ENCODE results near the gene DOCK3. TPM values are rescaled to one million over a fixed set of nuclear protein-coding genes. Genes with fewer than 3 reads are reported as not detected.

The DOCK3 gene
- total RNA-seq, 1 donor from 2014 or later: under 0.01 TPM

DNA sequence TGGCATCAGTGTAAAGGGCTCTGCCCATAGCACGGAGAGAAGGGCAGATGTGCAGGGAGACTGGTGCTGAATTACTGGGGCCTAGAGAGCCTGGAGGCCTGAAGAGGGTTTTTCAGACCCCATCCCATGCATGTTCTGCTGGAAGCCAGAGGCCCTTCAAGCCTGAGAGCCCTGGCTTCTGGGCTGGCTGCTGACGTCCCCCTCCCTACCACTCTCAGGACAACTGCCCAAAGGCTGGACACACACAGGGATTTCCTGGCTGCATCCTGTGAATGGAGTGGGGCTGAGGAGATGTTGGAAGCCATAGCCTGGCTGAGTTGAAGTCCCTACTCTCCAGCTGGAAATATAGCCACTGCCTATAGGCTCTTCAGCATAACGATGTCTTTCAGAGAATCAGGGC, 16.9 kb upstream of the DOCK3 start:
- DNase-seq (ENCODE audit: low read depth) (no peak), FAIRE-seq (no peak)
- Histone ChIP-seq H3K36me3 (ENCODE audit: control insufficient read depth, insufficient read depth, low read length) (no peaks in the 10 kb centered on the region), H3K4me3 (ENCODE audit: low read depth, low read length) (no peak overlapping the region), H3K27me3 (ENCODE audit: control insufficient read depth, insufficient read depth, low read length) (no peaks in the 10 kb centered on the region)
- TF ChIP-seq, protein P1, sequence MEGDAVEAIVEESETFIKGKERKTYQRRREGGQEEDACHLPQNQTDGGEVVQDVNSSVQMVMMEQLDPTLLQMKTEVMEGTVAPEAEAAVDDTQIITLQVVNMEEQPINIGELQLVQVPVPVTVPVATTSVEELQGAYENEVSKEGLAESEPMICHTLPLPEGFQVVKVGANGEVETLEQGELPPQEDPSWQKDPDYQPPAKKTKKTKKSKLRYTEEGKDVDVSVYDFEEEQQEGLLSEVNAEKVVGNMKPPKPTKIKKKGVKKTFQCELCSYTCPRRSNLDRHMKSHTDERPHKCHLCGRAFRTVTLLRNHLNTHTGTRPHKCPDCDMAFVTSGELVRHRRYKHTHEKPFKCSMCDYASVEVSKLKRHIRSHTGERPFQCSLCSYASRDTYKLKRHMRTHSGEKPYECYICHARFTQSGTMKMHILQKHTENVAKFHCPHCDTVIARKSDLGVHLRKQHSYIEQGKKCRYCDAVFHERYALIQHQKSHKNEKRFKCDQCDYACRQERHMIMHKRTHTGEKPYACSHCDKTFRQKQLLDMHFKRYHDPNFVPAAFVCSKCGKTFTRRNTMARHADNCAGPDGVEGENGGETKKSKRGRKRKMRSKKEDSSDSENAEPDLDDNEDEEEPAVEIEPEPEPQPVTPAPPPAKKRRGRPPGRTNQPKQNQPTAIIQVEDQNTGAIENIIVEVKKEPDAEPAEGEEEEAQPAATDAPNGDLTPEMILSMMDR (IDR thresholded peaks at IDR 0.05; ENCODE audit: insufficient read depth, low read length, severe bottlenecking): no peak

GRCh38 chr3:50658416-50658815, 16.3 kb upstream of the DOCK3 start:
- Histone ChIP-seq H3K4me3 (ENCODE audit: low read depth, low read length) (no peak overlapping the region), H3K27me3 (ENCODE audit: control insufficient read depth, insufficient read depth, low read length) (no peaks in the 10 kb centered on the region), H3K36me3 (ENCODE audit: control insufficient read depth, insufficient read depth, low read length) (no peaks in the 10 kb centered on the region)
- DNase-seq (ENCODE audit: low read depth) (peak; percentile 53), FAIRE-seq (peak; percentile 66)
- TF ChIP-seq, protein P1 (IDR thresholded peaks at IDR 0.05; ENCODE audit: insufficient read depth, low read length, severe bottlenecking): no peak

DNA sequence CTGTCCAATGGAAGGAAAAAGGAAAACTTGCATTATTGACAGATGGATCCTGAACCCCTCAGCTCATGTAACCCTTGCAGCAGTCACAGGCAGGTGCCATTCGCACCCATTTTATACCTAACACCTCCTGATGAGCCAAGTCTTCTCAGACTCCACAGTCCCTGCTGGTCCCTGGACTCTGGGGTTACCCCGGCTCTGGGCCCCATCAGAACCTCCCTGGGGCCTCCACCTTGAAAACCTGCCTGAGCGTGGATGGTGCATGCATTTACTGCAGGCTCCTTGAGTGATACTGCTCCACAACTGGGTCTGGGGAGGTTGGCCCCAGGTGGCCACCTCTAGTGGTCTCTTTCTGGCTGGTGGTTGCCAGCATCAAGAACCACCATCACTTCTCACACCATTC, 15.9 kb upstream of the DOCK3 start:
- FAIRE-seq (peak; percentile 77), DNase-seq (ENCODE audit: low read depth) (no peak)
- H3K27me3 ChIP-seq (ENCODE audit: control insufficient read depth, insufficient read depth, low read length): no peaks in the 10 kb centered on the region
- TF ChIP-seq, protein P1 (IDR thresholded peaks at IDR 0.05; ENCODE audit: insufficient read depth, low read length, severe bottlenecking): no peak
- H3K4me3 ChIP-seq (ENCODE audit: low read depth, low read length): no peak overlapping the region
- no peaks in the 10 kb centered on the region for H3K36me3 ChIP-seq (ENCODE audit: control insufficient read depth, insufficient read depth, low read length)

DNA sequence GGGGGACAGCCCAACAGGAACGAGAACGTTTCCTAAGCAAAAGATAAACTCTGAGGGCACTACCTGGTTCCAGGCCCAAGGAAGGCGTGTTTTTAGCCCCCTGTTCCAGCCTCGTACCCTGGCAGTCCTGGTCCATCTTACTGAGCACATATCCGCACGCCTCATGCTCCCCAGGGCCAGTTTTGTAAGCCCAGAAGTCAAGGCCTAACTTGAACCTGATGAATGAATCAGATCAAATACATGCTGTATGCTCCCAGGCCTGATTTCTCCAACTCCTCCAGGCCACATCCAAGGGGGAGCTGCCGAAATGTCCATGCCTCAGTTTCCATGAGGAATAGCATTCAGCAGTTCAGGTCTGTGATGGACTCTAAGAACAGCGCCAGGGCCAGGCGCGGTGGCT, 14.3 kb upstream of the DOCK3 start:
- FAIRE-seq: no peak
- DNase-seq (ENCODE audit: low read depth): no peak

GRCh38 chr3:50661321-50661837, 13.3 kb upstream of the DOCK3 start:
- FAIRE-seq (no peak), DNase-seq (ENCODE audit: low read depth) (no peak)
- Histone ChIP-seq H3K27me3 (ENCODE audit: control insufficient read depth, insufficient read depth, low read length) (no peaks in the 10 kb centered on the region), H3K4me3 (ENCODE audit: low read depth, low read length) (no peak overlapping the region), H3K36me3 (ENCODE audit: control insufficient read depth, insufficient read depth, low read length) (no peaks in the 10 kb centered on the region)
- TF ChIP-seq, protein P1 (IDR thresholded peaks at IDR 0.05; ENCODE audit: insufficient read depth, low read length, severe bottlenecking): no peak

More for the DNA sequence above, 14.3 kb upstream of the DOCK3 start:
- H3K27me3 ChIP-seq (ENCODE audit: control insufficient read depth, insufficient read depth, low read length): no peaks in the 10 kb centered on the region
- no peak overlapping the region for H3K4me3 ChIP-seq (ENCODE audit: low read depth, low read length)
- H3K36me3 ChIP-seq (ENCODE audit: control insufficient read depth, insufficient read depth, low read length): no peaks in the 10 kb centered on the region
- TF ChIP-seq, protein P1 (IDR thresholded peaks at IDR 0.05; ENCODE audit: insufficient read depth, low read length, severe bottlenecking): no peak

GRCh38 chr3:50662408-50662807, 12.3 kb upstream of the DOCK3 start:
- DNase-seq (ENCODE audit: low read depth) (no peak), FAIRE-seq (no peak)
- Histone ChIP-seq H3K36me3 (ENCODE audit: control insufficient read depth, insufficient read depth, low read length) (no peaks in the 10 kb centered on the region), H3K27me3 (ENCODE audit: control insufficient read depth, insufficient read depth, low read length) (peaks cover 3% of the 10 kb centered on the region), H3K4me3 (ENCODE audit: low read depth, low read length) (no peak overlapping the region)
- TF ChIP-seq, protein P1 (IDR thresholded peaks at IDR 0.05; ENCODE audit: insufficient read depth, low read length, severe bottlenecking): no peak

All from bronchial epithelial cell (primary cell).